NCI-H146 treated with DMSO at 0.1 percent for 48 hours (cell line): Measurements from ENCODE around the gene KIFC1.

ENCODE experiments used
- DNase-seq: peaks from one replicate; lab custom pipeline; 2025; ENCODE audit not compliant: unreplicated experiment; lab: John Stamatoyannopoulos, UW

Gene KIFC1

DNA sequence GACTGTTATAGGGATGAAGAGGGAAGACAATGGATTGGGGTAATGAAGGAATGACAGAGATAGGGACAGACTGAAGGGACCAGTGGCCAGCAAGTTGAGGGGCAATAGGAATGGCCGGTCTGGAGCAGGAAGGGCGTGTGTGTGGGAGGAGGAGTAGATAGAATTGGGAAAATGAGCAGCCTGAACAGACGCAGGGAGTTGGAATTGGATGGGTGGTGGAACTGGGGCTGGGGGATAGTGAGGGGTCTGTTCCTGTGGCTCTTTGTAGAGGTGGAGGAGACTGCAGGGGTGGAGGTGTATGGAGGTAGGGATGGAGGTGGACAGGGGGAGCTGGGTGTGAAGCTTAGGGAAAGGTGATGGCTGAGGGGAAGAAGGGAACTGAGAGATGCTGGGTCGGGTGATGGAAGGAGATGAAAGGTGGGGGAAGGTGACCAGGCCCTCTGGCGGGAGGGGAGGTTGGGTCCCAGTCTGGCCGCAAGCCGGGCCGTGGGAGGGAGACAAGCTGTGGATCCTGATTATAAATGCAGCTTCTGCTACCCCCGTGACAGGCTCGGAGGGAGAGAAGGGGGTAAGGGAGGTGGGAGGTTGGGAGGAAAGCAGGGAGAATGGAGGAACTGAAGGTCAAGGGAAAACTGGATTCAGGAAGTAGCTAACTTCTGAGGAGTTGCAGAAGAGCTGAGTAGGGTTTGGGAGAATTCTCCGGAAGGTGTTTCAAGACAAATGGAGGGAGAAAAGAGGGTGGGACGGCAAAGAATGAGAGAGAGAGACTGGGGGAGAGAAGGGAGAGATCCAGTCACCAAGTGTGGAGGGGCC, 33.4 kb downstream of the KIFC1 start:
- DNase-seq: no peak

DNA sequence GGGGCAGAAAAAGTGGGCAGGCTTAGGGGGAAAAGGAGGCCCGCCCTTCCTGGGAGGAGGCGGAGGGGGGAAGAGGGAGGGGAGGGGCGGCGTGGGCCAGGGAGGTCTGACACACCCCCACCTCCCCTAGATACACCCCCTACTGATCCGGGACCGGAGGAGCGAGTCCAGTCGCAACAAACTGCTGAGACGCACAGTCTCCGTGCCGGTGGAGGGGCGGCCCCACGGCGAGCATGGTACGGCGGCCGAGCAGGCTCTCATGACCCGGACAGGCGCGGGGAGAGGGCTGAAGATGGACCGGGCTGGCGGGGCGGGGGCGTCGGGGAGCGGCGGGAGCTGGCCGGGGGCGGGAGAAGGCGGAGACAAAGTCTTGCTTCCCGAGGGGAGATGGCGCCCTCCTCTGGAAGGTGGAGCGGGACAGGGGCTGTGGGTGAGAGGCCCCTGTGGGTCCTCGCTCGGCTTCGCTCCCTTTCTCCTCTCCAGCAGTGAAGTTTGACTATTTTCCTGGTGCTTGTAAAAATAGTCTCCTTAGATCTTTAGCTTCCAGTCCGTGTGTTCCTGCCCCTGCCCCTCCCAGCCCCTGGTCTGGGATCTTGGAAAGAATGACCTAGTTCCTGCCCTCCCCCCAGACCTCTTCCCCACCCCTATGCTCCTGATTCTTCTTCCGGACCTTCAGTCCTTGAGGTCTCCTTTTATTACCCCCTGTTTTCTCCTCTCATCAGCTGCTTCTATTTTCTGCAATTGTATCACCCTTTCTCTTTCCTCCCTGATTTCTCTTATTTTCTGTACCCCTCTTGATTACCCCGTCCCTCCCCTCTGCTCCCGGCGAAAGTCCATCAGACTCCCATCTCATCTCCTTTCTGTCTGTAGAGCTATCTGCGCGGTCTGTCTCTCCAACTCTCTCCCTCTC, 34.3 kb downstream of the KIFC1 start:
- DNase-seq: peak; percentile 54

DNA sequence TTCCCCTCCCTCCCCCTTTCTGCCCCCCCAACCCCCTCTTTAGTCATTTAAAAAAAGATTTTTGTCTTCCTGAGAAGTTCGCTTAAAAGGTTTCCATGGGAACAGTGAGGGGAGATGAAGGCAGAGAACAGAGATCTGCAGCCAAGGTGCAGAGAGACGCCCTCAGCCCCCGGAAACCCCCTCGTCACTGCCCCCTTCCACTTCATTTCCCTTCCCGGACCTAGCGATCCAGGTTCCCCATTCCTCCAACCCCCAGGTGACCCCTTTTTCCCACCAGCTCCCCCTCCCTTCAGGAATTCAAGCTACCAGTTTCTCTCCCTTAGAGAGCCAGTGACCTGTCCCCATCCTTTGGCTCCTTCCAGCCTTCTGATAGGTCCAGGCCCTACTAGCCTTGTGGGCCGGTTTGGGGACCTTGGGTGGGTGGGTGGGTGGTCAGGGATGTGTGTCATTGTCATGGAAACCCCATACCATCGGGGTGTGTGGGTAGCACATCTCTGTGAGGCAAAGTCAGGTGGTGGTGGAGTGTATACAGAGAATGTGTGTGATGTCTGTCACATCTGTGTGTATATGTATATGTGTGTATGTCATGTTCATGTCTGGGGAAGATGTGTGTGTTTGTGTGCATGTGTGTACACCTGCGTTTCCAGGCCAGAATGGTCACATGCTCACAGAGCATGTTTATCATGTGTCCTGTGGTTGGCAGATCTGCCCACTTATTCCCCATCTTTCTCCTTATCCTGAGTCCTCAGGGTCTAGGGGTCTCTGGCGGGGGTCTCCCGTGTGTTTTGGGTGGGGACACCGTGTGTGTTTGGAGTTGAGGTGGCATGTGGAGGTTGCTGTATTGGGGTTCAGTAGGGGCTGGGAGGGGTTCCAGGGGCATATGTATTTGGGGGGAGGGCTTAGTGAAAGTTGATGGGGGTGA, 35.2 kb downstream of the KIFC1 start:
- DNase-seq: no peak

DNA sequence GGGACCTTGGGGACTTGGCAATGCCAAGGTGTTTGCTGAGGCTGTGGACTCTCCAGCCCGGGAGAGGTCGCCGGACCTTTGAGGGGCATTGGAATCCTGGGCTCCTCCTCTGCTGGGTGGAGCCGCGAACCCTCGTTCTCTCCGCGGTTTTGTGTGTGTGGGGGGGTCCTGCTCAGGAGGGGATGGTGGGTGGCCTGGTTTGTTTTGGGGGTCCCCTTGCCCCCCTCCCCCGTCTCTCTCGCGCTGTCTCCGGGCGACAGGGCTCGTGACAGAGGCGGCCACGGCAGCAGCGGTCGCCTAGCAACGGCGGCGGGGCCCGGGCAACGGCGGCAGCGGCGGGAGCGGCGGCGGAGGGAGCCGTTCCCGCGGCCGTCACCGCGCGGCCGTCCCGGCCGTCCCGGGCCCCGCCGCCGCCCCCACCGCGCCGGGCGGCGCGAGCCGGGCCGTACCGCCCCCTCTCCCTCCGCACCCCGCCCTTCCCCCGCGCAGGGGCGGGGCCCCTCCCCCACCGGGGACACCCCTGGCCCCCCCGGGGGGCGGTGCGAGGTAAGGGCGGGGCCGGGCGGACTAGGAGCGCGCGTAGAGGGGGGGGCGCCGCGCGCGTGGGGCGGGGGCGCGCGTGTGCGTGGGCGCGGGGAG, 36.1 kb downstream of the KIFC1 start:
- DNase-seq: no peak

DNA sequence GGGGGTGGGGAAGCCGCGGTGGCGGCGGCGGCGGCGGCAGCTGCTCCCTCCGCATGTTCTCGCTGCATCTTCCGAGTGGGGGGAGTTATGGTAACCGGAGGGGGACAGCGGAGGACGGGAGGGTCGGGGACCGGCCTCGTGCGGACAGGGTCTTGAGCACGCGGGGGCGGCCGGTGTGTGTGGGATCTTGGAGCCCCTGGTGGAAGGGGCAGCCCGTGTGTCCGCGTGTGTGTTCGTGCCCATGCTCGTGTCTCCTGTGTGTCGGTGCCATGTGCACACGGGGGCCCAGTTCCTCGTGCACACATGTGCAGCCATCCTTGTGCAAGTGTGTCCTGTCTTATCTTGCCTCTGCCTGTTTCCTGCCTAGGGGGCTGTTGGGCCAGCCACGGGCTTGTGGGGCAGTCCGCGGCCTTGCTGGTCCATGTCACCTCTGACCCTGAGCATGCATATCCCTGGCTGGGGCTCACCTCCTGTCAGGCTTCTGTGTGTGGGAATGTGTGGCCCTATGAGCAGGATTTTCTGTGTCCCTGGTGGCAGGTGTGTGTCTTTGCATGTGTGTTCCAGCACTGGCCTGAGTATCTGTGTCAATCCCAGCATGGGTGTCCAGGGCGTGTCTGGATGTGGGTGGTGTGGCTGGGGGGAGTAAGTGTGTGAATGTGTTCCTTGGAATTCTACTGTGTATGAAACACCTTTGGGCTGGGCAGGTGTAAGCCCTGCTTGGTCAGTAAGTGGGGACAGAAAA, 36.8 kb downstream of the KIFC1 start:
- DNase-seq: no peak

DNA sequence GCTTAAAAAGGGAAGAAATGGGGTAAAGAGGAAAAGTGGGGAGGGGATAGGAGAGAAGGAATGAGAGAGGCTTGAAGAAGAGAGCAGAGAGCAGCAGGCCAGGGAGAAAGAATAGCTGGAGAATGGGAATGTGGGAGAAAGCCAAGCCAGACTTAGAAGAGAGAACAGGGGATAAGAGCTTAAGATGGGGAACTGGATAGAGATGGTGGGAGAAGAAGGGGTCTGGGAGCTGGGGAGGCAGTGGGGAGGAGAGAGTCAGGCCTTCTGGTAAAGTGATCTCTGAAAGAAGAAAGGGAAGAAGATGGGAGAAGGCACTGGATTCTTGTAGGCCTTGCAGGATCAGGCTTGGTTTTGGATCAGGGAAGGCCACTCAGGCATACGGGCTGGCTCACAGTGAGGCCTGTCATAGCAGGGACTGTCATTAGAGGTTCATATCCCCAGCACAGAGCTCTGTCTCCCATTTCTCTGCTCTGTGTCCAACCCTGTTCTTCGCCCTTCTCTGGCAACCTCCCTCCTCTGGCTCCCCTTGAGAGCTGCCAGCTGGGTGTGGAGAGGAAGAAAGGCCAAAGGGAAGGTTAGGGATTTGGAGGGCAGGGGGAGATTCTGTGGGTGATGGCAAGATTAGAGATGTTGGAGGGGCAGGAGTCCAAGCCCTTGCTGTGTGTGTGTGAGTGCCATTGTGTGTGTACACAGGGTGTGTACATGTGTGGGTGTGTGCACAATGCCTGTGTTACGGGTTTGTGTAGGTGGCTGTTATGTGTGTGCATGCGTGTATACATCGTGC, 37.5 kb downstream of the KIFC1 start:
- no peak for DNase-seq

DNA sequence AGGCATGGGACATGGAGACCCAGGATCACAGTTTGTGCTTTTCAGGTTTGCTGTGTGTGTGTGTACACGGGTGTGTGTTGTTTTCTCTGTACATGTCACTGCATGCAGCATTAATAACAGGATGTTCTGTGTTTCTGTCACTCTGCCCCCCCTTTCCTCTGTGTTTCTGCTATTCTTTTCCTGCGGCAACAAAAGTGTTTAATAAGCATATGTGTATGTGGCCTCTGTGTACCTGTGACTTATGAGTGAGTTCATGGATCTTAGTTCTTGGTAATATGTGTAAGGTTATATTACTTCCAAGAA, 38.1 kb downstream of the KIFC1 start:
- DNase-seq: no peak

DNA sequence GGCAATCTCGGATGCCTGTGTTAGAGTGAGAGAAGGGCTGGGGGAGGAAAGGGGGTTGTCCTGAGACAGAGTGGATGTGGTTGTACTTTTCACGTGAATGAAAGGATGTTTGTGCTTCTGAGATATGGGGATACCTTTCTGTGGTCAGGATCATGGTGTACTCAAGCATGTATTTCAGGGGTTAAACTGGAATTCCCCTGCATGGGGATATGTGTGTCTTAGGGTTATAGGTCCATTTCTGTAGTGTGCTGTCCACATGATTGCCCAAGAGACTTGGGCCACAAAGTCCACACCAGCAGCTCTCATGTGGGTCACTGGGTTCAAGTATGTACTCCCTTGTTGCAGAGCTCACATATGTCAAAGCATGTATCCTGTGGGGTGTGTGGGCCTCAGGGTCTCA, 38.7 kb downstream of the KIFC1 start:
- no peak for DNase-seq

DNA sequence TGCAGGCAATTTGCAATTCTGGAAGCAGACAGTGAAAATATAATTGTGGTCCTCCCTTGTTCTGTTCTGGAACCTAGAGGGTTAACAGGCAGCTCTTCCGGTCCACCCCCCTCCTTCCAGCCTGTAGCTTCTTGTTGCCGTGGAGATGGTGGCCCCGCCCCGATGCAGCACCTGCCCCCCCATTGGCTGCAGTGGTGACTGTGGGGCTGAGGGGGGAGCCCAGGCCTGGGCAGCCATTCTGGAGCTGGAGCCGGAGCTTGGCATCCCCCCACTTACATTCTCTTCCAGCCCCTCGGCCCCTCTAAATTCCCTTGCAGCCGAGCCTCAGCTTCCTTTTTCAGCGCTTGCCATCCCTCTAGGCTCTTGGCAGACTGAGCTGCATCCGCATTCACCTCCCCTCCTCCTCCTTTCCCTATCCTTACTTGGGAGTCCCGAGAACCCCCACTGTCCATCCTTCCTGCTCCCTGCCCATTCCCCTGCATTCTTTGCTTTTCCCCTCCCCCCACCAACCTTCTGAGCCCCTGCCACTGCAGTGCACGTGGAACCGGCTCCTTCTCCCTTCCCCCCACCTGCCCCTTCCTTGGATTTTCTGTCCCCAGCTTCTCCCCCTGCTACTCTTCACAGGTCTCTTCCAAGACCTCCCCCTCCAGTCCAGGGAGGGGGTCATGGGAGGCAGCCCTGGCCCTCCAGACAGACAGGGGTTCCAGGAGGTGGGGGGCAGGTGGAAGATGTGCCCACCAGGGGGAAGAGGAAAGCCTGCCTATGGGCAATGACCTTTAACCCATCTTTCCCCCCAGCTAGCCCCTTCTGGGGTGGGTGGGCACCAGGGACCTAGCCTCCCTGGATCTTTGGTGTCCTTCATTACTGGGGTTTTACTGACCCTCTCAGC, 39.6 kb downstream of the KIFC1 start:
- no peak for DNase-seq

DNA sequence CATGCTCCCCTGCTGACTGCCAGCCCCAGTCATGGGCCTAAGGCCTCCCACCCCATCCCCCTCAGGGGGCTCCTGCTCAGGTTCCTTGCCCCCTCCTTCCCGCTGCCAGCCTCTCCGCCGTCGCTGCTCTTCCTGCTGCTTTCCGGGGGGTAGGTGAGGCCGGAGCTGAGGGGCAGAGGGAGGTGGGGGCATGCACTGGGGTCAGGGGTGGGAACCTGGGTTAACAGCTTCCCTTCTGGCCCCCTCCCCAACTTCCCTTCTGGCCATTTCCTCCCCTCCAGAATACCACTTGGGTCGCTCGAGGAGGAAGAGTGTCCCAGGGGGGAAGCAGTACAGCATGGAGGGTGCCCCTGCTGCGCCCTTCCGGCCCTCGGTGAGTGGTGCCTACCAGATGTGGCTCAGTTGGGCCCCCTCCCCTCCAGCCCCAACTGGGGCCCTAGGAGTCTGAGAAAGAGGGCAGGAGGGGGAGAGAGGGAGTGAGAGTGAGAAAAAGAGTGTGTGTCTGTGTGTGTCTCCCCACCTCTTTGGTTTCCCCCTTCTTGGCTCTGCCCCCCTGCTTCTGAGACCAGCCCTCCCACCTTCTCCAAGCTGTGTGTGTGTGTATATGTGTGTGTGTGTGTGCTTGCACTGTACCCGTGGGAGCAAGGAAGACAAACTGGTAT, 40.4 kb downstream of the KIFC1 start:
- DNase-seq: no peak

DNA sequence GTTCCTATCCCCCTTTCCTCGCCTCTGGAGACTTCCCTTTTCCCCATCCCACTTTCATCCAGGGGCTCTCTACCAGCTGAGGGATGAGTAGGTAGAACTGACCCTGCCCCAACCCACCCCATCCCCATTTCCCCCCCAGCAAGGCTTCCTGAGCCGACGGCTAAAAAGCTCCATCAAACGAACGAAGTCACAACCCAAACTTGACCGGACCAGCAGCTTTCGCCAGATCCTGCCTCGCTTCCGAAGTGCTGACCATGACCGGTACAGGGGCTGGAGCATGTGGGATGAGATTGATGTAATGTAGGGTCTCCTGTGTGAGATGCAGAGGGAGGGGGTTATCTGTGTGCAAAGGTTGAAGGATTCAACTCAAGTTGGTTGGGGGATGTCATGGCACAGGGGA, 40.9 kb downstream of the KIFC1 start:
- no peak for DNase-seq

DNA sequence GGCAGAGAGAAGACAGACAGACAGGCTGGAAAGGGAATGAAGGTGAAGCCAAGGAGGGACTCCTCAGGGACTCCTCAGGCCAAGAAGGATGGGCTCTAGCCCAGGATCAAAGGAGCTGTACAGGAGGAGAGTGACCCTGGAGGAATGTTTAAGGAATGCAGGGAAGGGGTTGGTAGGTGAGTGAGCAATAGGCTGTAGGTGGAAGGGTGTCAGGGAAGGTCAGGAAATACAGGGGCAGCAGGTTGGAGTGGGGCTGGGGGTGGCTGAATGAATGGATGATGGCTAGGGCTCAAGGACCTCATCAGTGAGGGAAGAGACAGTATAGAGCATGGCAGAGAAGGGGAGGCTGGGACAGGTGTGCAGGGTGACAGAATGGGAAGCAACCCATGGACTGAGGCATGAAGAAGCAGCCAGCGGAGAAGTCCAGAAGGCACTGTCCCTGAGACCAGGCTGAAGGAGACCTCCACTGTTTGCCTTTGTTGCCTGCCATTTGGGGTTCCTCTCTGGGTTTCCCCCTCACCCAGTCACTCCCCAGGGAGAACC, 41.4 kb downstream of the KIFC1 start:
- DNase-seq: no peak

DNA sequence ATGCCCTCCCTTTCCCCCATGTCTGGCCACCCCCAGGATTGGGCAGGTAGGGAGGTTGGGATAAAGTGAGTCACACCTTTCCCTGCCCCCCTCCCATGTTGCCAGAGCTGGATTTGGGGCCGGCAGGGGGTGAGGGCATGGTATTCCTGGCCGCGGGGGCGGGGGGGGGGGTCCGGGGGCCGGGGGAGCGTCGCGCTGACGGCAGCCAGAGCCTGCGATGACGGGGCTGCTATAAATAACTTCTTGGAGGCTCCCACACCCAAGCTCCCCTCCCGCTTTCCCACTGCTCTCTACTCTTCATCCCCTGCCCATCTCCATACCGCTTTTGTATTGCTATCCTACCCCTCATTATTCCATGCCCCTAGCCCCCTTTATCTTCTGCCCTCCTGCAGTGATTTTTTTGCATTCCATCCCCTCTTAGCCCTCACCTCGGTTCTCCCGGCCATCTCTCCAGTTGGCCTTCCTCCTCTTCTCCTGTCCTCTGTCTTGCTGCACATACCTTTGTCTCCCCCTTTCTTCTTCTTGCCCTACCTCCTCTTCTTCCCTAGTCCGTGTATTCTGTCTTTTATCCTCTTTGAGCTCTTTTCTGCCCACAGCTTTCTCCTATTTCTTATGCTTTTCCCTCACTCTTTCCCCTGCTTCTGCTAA, 42.0 kb downstream of the KIFC1 start:
- DNase-seq: no peak

DNA sequence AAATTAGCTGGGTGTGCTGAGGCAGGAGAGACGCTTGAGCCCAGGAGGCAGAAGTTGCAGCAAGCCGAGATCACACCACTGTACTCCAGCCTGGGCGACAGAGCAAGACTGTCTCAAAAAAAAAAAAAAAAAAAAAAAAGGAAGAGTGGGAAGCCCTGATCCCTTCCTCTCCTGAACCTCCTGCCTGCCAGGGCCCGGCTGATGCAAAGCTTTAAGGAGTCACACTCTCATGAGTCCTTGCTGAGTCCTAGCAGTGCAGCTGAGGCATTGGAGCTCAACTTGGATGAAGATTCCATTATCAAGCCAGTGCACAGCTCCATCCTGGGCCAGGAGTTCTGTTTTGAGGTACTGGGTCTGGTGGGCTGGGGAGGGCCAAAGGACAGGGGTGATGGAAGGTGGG, 43.3 kb downstream of the KIFC1 start:
- no peak for DNase-seq

DNA sequence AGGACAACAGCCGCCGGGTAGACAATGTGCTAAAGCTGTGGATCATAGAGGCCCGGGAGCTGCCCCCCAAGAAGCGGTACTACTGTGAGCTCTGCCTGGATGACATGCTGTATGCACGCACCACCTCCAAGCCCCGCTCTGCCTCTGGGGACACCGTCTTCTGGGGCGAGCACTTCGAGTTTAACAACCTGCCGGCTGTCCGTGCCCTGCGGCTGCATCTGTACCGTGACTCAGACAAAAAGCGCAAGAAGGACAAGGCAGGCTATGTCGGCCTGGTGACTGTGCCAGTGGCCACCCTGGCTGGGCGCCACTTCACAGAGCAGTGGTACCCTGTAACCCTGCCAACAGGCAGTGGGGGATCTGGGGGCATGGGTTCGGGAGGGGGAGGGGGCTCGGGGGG, 46.0 kb downstream of the KIFC1 start:
- DNase-seq: no peak

DNA sequence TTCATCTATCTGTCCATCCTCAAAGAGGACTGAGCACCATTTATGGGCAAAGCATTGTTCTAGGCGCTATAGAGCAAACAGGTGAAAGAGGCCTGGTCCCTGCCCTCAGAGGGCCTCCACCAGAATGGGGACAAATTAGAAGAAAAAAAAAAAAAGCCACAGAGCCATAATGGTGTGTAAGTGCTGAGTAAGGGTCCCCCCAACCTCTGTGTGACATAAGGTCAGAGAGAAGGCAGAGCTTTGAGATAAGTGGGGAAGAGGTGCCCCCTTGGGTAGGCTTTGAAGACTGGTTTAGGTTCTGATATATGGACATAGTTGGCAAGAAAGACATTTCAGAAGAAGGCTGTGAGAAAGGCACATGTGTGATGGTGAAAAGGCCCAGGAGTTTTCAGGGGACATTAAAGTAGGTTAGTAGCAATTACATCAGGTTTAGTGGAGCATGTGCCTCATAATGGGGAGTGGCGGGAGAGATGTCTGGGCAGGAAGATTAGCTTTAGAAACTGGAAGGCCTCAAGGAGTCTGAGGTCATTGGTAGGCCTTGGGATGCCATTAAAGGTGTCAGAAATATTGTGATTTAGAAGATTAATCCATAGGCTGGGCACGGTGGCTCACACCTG, 47.5 kb downstream of the KIFC1 start:
- no peak for DNase-seq
